CD4-positive, alpha-beta memory T cell (primary cell): ENCODE measurements around the gene ZBTB20. TPM values are rescaled to one million over a fixed set of nuclear protein-coding genes. Genes with fewer than 3 reads are reported as not detected.

Source experiments
- CTCF ChIA-PET: fragments of 350-600 bp; sonication (Branson Sonifier 250); formaldehyde crosslinking; loops from one replicate; lab custom pipeline; 2021; ENCODE audit warnings: inconsistent platforms; ENCODE audit not compliant: partially characterized antibody; lab: Charles Lee
- POLR2A ChIA-PET: fragments of 350-600 bp; sonication (Branson Sonifier 250); formaldehyde crosslinking; loops from one replicate; lab custom pipeline; 2021; ENCODE audit not compliant: partially characterized antibody; lab: Charles Lee
- DNase-seq, 5 donors: peaks; one replicate each; pipeline versions ENCODE4 v3.0.0 to v3.0.0-alpha.2; 2020 to 2022; ENCODE audit warnings: mixed read lengths in 1 of 5
- H3K27ac ChIP-seq: one replicate; pipeline ENCODE4 v1.7.0; 2013; ENCODE audit warnings: low read depth, low read length
- H3K27me3 ChIP-seq: 2 replicates; pipeline ENCODE4 v1.7.0; 2013; ENCODE audit warnings: mild to moderate bottlenecking, low read length, moderate library complexity; ENCODE audit not compliant: insufficient read depth
- H3K36me3 ChIP-seq: 2 replicates; pipeline ENCODE4 v1.7.0; 2013; ENCODE audit warnings: mild to moderate bottlenecking, low read length, moderate library complexity; ENCODE audit not compliant: insufficient read depth
- H3K4me1 ChIP-seq: 2 replicates; pipeline ENCODE4 v1.7.0; 2013; ENCODE audit warnings: mild to moderate bottlenecking, low read length, moderate library complexity; ENCODE audit not compliant: insufficient read depth
- H3K4me3 ChIP-seq, 2 donors: one replicate each; pipeline ENCODE4 v1.7.0; 2013; ENCODE audit warnings: low read length in 2 of 2, mild to moderate bottlenecking in 1 of 2
- H3K9me3 ChIP-seq, 2 donors: one replicate each; pipeline ENCODE4 v1.7.0; 2013; ENCODE audit warnings: low read length in 2 of 2, control low read depth in 1 of 2; ENCODE audit not compliant: control insufficient read depth in 1 of 2
- H3K27ac Mint-ChIP-seq, 7 donors: one replicate each; pipeline ENCODE4 v1.8.0; 2020 to 2021; ENCODE audit warnings: mixed read lengths in 7 of 7, mild to moderate bottlenecking in 6 of 7, inconsistent platforms in 3 of 7, moderate library complexity in 3 of 7
- H3K27me3 Mint-ChIP-seq, 2 donors: one replicate each; pipeline ENCODE4 v1.8.0; 2020 to 2021; ENCODE audit warnings: mixed read lengths in 2 of 2
- H3K36me3 Mint-ChIP-seq, 2 donors: one replicate each; pipeline ENCODE4 v1.8.0; 2020 to 2021; ENCODE audit warnings: mixed read lengths in 2 of 2, inconsistent platforms in 1 of 2, mild to moderate bottlenecking in 1 of 2
- H3K4me1 Mint-ChIP-seq, 4 donors: one replicate each; pipeline ENCODE4 v1.8.0; 2020 to 2021; ENCODE audit warnings: mixed read lengths in 4 of 4, mild to moderate bottlenecking in 1 of 4
- H3K4me3 Mint-ChIP-seq, 8 donors: one replicate each; pipeline ENCODE4 v1.8.0; 2020 to 2021; ENCODE audit warnings: mixed read lengths in 8 of 8, mild to moderate bottlenecking in 7 of 8, moderate library complexity in 6 of 8, inconsistent platforms in 3 of 8
- H3K9me3 Mint-ChIP-seq, 8 donors: one replicate each; pipeline ENCODE4 v1.8.0; 2020 to 2021; ENCODE audit warnings: mixed read lengths in 8 of 8, mild to moderate bottlenecking in 5 of 8, inconsistent platforms in 3 of 8, moderate library complexity in 1 of 8
- intact Hi-C: fragments of 100-400 bp; cut with micrococcal nuclease; formaldehyde crosslinking; loops from one replicate; pipeline ENCODE4 v1.15.1; 2023
- polyA plus RNA-seq, 2 donors: library from polyadenylated mRNA; unstranded; fragments of 300-500 nt; fragmentation: Illumina TruSeq; gene quantifications; one replicate each; pipeline ENCODE4 v1.2.3, GENCODE V29; 2021
- total RNA-seq, 2 experiments: library from RNA; stranded (reverse); gene quantifications; one replicate each; pipeline ENCODE4 v1.2.3, GENCODE V29; 2021

The ZBTB20 gene
- total and polyA plus RNA-seq, 4 experiments from 2014 or later, result 21.9 to 58.4 (median 41.4) TPM

- Mint-ChIP-seq H3K9me3 (peaks cover 0 to 14% (median 11%) of the 10 kb centered on the region in 8 donors), H3K27ac (no peak overlapping the region), H3K36me3 (peaks cover 28 to 39% of the 10 kb centered on the region in 2 donors), H3K4me3 (no peak overlapping the region), H3K4me1 (no peaks in the 10 kb centered on the region), H3K27me3 (no peaks in the 10 kb centered on the region)
- ChIA-PET POLR2A (no interaction called here), CTCF (no interaction called here)
- Histone ChIP-seq H3K4me1 (no peaks in the 10 kb centered on the region), H3K27me3 (no peaks in the 10 kb centered on the region), H3K36me3 (no peaks in the 10 kb centered on the region), H3K27ac (no peak overlapping the region), H3K9me3 (no peaks in the 10 kb centered on the region), H3K4me3 (no peak overlapping the region)
- no peak for DNase-seq
- intact Hi-C loops, result no loop called here
Measured at GRCh38 chr3:114660124-114660523, 487.0 kb downstream of the ZBTB20 start.

GRCh38 chr3:114659109-114660061, 487.7 kb downstream of the ZBTB20 start:
- Mint-ChIP-seq H3K4me3 (no peak overlapping the region), H3K9me3 (peaks cover 0 to 9% (median 6%) of the 10 kb centered on the region in 8 donors), H3K36me3 (peaks cover 21 to 33% of the 10 kb centered on the region in 2 donors), H3K4me1 (no peaks in the 10 kb centered on the region), H3K27ac (no peak overlapping the region), H3K27me3 (no peaks in the 10 kb centered on the region)
- H3K4me3 ChIP-seq, result no peak overlapping the region
- H3K27ac ChIP-seq, result no peak overlapping the region
- no peaks in the 10 kb centered on the region for H3K4me1 ChIP-seq
- POLR2A ChIA-PET, result no interaction called here
- CTCF ChIA-PET, result no interaction called here
- DNase-seq, result no peak
- no peaks in the 10 kb centered on the region for H3K27me3 ChIP-seq
- no peaks in the 10 kb centered on the region for H3K36me3 ChIP-seq
- H3K9me3 ChIP-seq, result no peaks in the 10 kb centered on the region
- intact Hi-C loops, result no loop called here

- H3K4me1 ChIP-seq, result no peaks in the 10 kb centered on the region
- intact Hi-C loops, result no loop called here
- Mint-ChIP-seq H3K9me3 (no peaks in the 10 kb centered on the region), H3K4me3 (no peak overlapping the region), H3K27ac (no peak overlapping the region), H3K36me3 (peaks cover 0 to 13% of the 10 kb centered on the region in 2 donors), H3K4me1 (peaks cover 0 to 8% (median 4%) of the 10 kb centered on the region in 4 donors), H3K27me3 (no peaks in the 10 kb centered on the region)
- POLR2A ChIA-PET, result no interaction called here
- CTCF ChIA-PET, result no interaction called here
- no peaks in the 10 kb centered on the region for H3K9me3 ChIP-seq
- no peak for DNase-seq
- H3K36me3 ChIP-seq, result no peaks in the 10 kb centered on the region
- H3K4me3 ChIP-seq, result no peak overlapping the region
- H3K27me3 ChIP-seq, result no peaks in the 10 kb centered on the region
- no peak overlapping the region for H3K27ac ChIP-seq
Measured at GRCh38 chr3:114651555-114651954, 495.5 kb downstream of the ZBTB20 start.

GRCh38 chr3:114650808-114651207, 496.3 kb downstream of the ZBTB20 start:
- Histone ChIP-seq H3K27me3 (no peaks in the 10 kb centered on the region), H3K36me3 (no peaks in the 10 kb centered on the region), H3K4me3 (no peak overlapping the region), H3K4me1 (no peaks in the 10 kb centered on the region), H3K27ac (no peak overlapping the region), H3K9me3 (no peaks in the 10 kb centered on the region)
- POLR2A ChIA-PET, result no interaction called here
- Mint-ChIP-seq H3K4me1 (peaks cover 0 to 8% (median 4%) of the 10 kb centered on the region in 4 donors), H3K36me3 (peaks cover 0 to 13% of the 10 kb centered on the region in 2 donors), H3K27me3 (no peaks in the 10 kb centered on the region), H3K27ac (no peak overlapping the region), H3K9me3 (no peaks in the 10 kb centered on the region), H3K4me3 (no peak overlapping the region)
- CTCF ChIA-PET, result interaction anchor here (0.7 kb wide), 1 partner anchor 11 kb away, joined by 3 read pairs; no protein-coding TSS in a partner anchor
- no peak for DNase-seq
- intact Hi-C loops, result no loop called here

- Mint-ChIP-seq H3K27me3 (no peaks in the 10 kb centered on the region), H3K9me3 (no peaks in the 10 kb centered on the region), H3K36me3 (peaks cover 0 to 15% of the 10 kb centered on the region in 2 donors), H3K4me1 (peaks cover 0 to 8% (median 4%) of the 10 kb centered on the region in 4 donors), H3K4me3 (no peak overlapping the region), H3K27ac (no peak overlapping the region)
- H3K27ac ChIP-seq, result no peak overlapping the region
- ChIA-PET POLR2A (no interaction called here), CTCF (no interaction called here)
- no peaks in the 10 kb centered on the region for H3K9me3 ChIP-seq
- intact Hi-C loops, result no loop called here
- no peak overlapping the region for H3K4me3 ChIP-seq
- H3K27me3 ChIP-seq, result no peaks in the 10 kb centered on the region
- no peak for DNase-seq
- no peaks in the 10 kb centered on the region for H3K36me3 ChIP-seq
- H3K4me1 ChIP-seq, result no peaks in the 10 kb centered on the region
Measured at GRCh38 chr3:114649331-114649730, 497.8 kb downstream of the ZBTB20 start.

GRCh38 chr3:114646526-114646925, 500.6 kb downstream of the ZBTB20 start:
- Mint-ChIP-seq H3K4me3 (no peak overlapping the region), H3K4me1 (peaks cover 0 to 6% (median 0%) of the 10 kb centered on the region in 4 donors), H3K27me3 (no peaks in the 10 kb centered on the region), H3K27ac (no peak overlapping the region), H3K36me3 (peaks cover 1 to 22% of the 10 kb centered on the region in 2 donors), H3K9me3 (no peaks in the 10 kb centered on the region)
- H3K4me1 ChIP-seq, result no peaks in the 10 kb centered on the region
- no peaks in the 10 kb centered on the region for H3K9me3 ChIP-seq
- no peak overlapping the region for H3K4me3 ChIP-seq
- CTCF ChIA-PET, result no interaction called here
- intact Hi-C loops, result no loop called here
- H3K36me3 ChIP-seq, result no peaks in the 10 kb centered on the region
- POLR2A ChIA-PET, result no interaction called here
- DNase-seq, result no peak
- H3K27ac ChIP-seq, result no peak overlapping the region
- H3K27me3 ChIP-seq, result no peaks in the 10 kb centered on the region

- intact Hi-C loops, result no loop called here
- Mint-ChIP-seq H3K36me3 (peaks cover 1 to 25% of the 10 kb centered on the region in 2 donors), H3K9me3 (no peaks in the 10 kb centered on the region), H3K4me3 (no peak overlapping the region), H3K27ac (no peak overlapping the region), H3K27me3 (no peaks in the 10 kb centered on the region), H3K4me1 (peaks cover 0 to 2% (median 0%) of the 10 kb centered on the region in 4 donors)
- CTCF ChIA-PET, result no interaction called here
- no peaks in the 10 kb centered on the region for H3K4me1 ChIP-seq
- no peaks in the 10 kb centered on the region for H3K27me3 ChIP-seq
- DNase-seq, result no peak
- no peak overlapping the region for H3K4me3 ChIP-seq
- no peak overlapping the region for H3K27ac ChIP-seq
- no peaks in the 10 kb centered on the region for H3K36me3 ChIP-seq
- H3K9me3 ChIP-seq, result no peaks in the 10 kb centered on the region
- POLR2A ChIA-PET, result no interaction called here
Measured at GRCh38 chr3:114645392-114645791, 501.7 kb downstream of the ZBTB20 start.
